Lung (tissue), 13 donors: ENCODE measurements around the gene KIF23. TPM values are rescaled to one million over a fixed set of nuclear protein-coding genes. Genes with fewer than 3 reads are reported as not detected.

Experiments
- ATAC-seq: fragments of 200-7000 bp; cut with Tn5 transposase; one replicate; pipeline ENCODE4 v1.9.1; 2020; ENCODE audit warnings: moderate number of reproducible peaks; ENCODE audit not compliant: insufficient read depth, low FRiP score
- DNase-seq, 3 donors: peaks; one replicate each; pipeline ENCODE4 v3.0.0-alpha.2; 2013 to 2017
- H3K27ac ChIP-seq, 2 donors: one replicate each; pipeline ENCODE4 v1.5.1; 2013; ENCODE audit warnings: mild to moderate bottlenecking in 2 of 2, moderate library complexity in 2 of 2, control low read depth in 1 of 2, inconsistent platforms in 1 of 2, low read depth in 1 of 2, low read length in 1 of 2
- H3K27me3 ChIP-seq, 3 donors: one replicate each; pipeline ENCODE4 v1.5.1; 2013; ENCODE audit warnings: low read length in 2 of 3; ENCODE audit not compliant: control insufficient read depth in 3 of 3, insufficient read depth in 3 of 3
- H3K36me3 ChIP-seq, 4 donors: one replicate each; pipeline ENCODE4 v1.5.1; 2013; ENCODE audit warnings: low read length in 4 of 4, mild to moderate bottlenecking in 1 of 4, moderate library complexity in 1 of 4; ENCODE audit not compliant: control insufficient read depth in 4 of 4, insufficient read depth in 4 of 4
- H3K4me1 ChIP-seq, 5 donors: one replicate each; pipeline ENCODE4 v1.5.1; 2013; ENCODE audit warnings: low read length in 5 of 5, mild to moderate bottlenecking in 2 of 5, moderate library complexity in 1 of 5; ENCODE audit not compliant: control insufficient read depth in 5 of 5, insufficient read depth in 5 of 5
- H3K4me3 ChIP-seq: one replicate; pipeline ENCODE4 v1.5.1; 2013; ENCODE audit warnings: mild to moderate bottlenecking, control low read depth, moderate library complexity
- H3K9ac ChIP-seq, 2 donors: one replicate each; pipeline ENCODE4 v1.5.1; 2013; ENCODE audit warnings: low read length in 2 of 2, control low read depth in 1 of 2; ENCODE audit not compliant: insufficient read depth in 1 of 2
- H3K9me3 ChIP-seq, 4 donors: one replicate each; pipeline ENCODE4 v1.5.1; 2013; ENCODE audit warnings: low read length in 3 of 4, mild to moderate bottlenecking in 1 of 4, moderate library complexity in 1 of 4; ENCODE audit not compliant: control insufficient read depth in 4 of 4, insufficient read depth in 3 of 4
- WGBS, 2 donors: extraction: QIAGEN DNeasy Blood & Tissue Kit; methylation state at CpG; one replicate each; pipeline ENCODE4 v1.1.7; 2013; 5-methylcytosine and 5-hydroxymethylcytosine counted together
- polyA plus RNA-seq, 2 donors: library from polyadenylated mRNA; stranded (reverse); fragments of 200-250 nt; gene quantifications; one replicate each; pipeline ENCODE4 v1.2.1, GENCODE V29; 2013
- small RNA-seq: library from RNA; depleted of rRNA; stranded (forward); fragments of <200 nt; gene quantifications from one replicate; pipeline ENCODE3, GENCODE V24; 2014; ENCODE audit warnings: low replicate concordance
- total RNA-seq, 2 donors: library from RNA; depleted of rRNA in 1 of 2; stranded (reverse); fragments of >200 nt in 1 of 2; gene quantifications; one replicate each; pipeline ENCODE4 v1.2.1, GENCODE V29; 2014 to 2021
- TF ChIP-seq, protein P1 (sequence below): IDR thresholded peaks from 2 replicates; pipeline ENCODE4 v1.5.1; 2012; ENCODE audit warnings: mild to moderate bottlenecking; ENCODE audit errors: control extremely low read depth, extremely low read depth
- donor health status: control.
- donor health status: control.
- donor health status: Bipolar disorder and iron deficiency.
- donor health status: healthy.
- donor health status: DM: yes; HTN: yes; CAD: no.

Gene KIF23
- total and polyA plus RNA-seq, 4 donors = 1.4 to 15.4 (median 1.8) TPM

DNA sequence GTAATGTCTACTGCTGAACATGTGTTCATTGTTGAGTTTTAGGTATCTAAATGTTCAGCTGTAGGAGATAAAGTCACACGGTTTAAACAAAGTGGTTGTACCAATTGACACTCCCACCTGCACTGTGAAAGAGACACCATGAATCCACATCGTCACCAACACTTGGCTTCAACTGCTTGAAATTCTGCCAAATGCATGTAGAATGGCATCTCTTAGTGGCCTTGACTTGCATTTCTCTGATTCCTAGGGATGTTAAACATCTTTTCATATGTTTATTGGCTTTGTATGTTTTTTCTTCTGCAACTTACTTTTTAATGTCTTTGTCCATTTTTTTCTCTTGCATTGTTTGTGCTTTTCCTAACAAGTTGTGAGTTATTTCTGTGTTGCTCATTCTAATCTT lies 81.9 kb downstream of the KIF23 start:
- no peaks in the 10 kb centered on the region for H3K9me3 ChIP-seq
- WGBS, 2 donors = 65 to 74% methylated on average over 2 of the region's 2 CpGs
- H3K9ac ChIP-seq = no peak overlapping the region
- H3K4me3 ChIP-seq = no peak overlapping the region
- TF ChIP-seq, protein P1, sequence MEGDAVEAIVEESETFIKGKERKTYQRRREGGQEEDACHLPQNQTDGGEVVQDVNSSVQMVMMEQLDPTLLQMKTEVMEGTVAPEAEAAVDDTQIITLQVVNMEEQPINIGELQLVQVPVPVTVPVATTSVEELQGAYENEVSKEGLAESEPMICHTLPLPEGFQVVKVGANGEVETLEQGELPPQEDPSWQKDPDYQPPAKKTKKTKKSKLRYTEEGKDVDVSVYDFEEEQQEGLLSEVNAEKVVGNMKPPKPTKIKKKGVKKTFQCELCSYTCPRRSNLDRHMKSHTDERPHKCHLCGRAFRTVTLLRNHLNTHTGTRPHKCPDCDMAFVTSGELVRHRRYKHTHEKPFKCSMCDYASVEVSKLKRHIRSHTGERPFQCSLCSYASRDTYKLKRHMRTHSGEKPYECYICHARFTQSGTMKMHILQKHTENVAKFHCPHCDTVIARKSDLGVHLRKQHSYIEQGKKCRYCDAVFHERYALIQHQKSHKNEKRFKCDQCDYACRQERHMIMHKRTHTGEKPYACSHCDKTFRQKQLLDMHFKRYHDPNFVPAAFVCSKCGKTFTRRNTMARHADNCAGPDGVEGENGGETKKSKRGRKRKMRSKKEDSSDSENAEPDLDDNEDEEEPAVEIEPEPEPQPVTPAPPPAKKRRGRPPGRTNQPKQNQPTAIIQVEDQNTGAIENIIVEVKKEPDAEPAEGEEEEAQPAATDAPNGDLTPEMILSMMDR = no peak
- no peak for DNase-seq
- H3K36me3 ChIP-seq = no peaks in the 10 kb centered on the region
- H3K4me1 ChIP-seq = peaks cover 0 to 14% (median 0%) of the 10 kb centered on the region in 5 donors
- H3K27ac ChIP-seq = no peak overlapping the region
- no peaks in the 10 kb centered on the region for H3K27me3 ChIP-seq
- no peak for ATAC-seq

DNA sequence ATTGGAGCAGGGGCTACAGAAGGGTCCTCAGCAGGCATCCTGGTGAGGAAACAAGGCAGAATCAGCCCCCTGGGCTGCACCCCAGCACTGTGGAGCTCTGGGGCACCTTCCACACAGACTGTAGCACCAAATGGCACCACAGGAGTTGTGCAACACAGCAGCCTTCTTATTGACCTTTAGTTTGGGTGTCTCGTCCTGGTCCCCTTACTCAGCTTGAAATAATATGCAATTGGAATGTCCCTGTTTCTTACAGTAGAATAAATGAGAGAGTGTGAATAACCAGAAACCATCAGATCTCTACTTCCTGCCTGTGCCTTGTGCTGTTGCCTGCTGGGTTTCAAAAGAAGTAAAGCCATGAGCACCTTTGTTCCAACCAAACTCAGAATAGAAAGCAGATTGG lies 82.9 kb downstream of the KIF23 start:
- TF ChIP-seq, protein P1 = no peak
- no peak overlapping the region for H3K27ac ChIP-seq
- WGBS, 2 donors = 70 to 92% methylated on average over 1 of the region's 1 CpG
- no peaks in the 10 kb centered on the region for H3K9me3 ChIP-seq
- no peak for DNase-seq
- H3K36me3 ChIP-seq = no peaks in the 10 kb centered on the region
- no peak for ATAC-seq
- H3K27me3 ChIP-seq = no peaks in the 10 kb centered on the region
- H3K4me1 ChIP-seq = peaks cover 0 to 11% (median 0%) of the 10 kb centered on the region in 5 donors
- no peak overlapping the region for H3K4me3 ChIP-seq
- no peak overlapping the region for H3K9ac ChIP-seq

DNA sequence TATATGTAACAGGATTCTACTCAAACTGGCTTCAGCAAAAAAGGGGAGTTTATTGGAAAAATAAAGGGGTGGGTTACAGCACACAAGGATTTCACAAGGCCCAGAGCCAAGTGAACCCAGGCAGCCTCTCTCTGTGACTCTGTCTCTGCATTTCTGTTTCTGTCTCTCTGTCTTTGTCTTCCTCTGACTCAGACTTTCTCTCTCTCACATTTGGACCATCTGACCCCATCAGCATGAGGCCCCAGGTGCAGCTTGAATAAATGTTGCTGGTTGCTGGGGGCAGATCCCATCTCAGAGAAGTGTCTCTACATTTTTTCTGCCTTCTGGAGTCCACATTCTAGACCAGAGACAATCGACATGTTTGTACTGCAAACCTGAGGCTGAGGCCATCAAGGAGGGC lies 83.5 kb downstream of the KIF23 start:
- no peaks in the 10 kb centered on the region for H3K36me3 ChIP-seq
- H3K4me1 ChIP-seq = peaks cover 0 to 11% (median 0%) of the 10 kb centered on the region in 5 donors
- H3K27ac ChIP-seq = no peak overlapping the region
- no peaks in the 10 kb centered on the region for H3K27me3 ChIP-seq
- no peak overlapping the region for H3K9ac ChIP-seq
- no peak for DNase-seq
- H3K9me3 ChIP-seq = no peaks in the 10 kb centered on the region
- ATAC-seq = no peak
- WGBS, 2 donors = 81 to 93% methylated on average over 1 of the region's 1 CpG
- H3K4me3 ChIP-seq = no peak overlapping the region
- TF ChIP-seq, protein P1 = no peak

Small RNA genes lying within 50 kb of the gene (small RNA-seq; reads per million reads assigned to genes)
- not detected for gene RF00012

Other genes starting within 250 kb of the KIF23 start
- 10 to 100 TPM in 1 of 2 donors, 1 to 10 TPM in 1; 2.3 to 22.6 TPM for gene PAQR5, start 115.4 kb upstream of the KIF23 start, total RNA-seq
- 10 to 100 TPM in 1 of 2 donors, 1 to 10 TPM in 1; 9.2 to 11.8 TPM for gene PAQR5, start 115.4 kb upstream of the KIF23 start, polyA plus RNA-seq
- 1,000 to 10,000 TPM in 1 of 2 donors, 100 to 1,000 TPM in 1; 201 to 1,944 TPM for gene RPLP1, start 38.5 kb downstream of the KIF23 start, total RNA-seq
- gene RPLP1, start 38.5 kb downstream of the KIF23 start, polyA plus RNA-seq = 1,000 to 10,000 TPM; 1,145 to 2,405 TPM